NCI-H187 treated with DMSO at 0.1 percent for 48 hours (cell line): ENCODE data around the gene GSAP.
A peak's percentile ranks its signal among the peaks of the same experiment; 100 is the strongest.
"Not testable (repeated sequence)": the region's sequence is repeated elsewhere in the genome, so short reads cannot be mapped to it uniquely, and the experiment has no call there.

ENCODE experiments used
- DNase-seq: peaks from one replicate; lab custom pipeline; 2025; lab: John Stamatoyannopoulos, UW

The GSAP gene

DNA sequence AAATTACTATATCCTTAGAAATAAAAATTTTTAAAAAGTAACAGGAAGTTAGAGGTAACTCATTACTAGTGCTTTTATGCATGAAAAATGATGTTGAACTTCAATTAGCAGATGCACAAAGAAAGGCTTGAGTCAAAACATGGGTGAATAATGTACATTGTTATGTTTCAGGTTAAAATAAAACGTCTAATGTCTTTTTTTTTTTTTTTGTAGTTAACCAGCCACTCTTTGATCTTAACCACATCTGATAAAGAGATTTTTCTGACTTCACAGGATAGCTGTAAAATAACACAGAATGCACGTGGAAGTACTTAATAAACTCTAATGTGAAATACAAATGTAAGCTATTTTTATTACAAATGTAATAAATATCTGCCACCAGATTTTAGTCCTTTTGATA, 61.7 kb downstream of the GSAP start:
- DNase-seq = no peak

DNA sequence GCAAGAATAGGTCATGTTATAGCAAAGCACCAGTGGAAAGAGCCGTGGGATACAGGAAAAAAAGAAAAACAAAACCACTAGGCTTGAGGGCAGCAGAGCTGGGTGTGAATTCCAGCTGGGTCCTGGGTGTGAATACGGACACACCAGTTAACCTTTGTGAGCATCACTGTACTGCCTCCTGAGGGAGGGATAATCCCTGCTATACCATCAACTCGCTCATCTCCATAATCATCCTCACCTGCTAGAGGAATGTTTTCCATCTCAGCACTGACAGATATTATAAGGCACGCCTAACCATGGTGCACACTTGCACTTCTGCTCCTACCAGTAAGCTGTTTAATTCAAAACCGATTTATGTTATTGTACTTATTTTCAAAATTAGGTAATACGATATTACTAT, 62.2 kb downstream of the GSAP start:
- DNase-seq = no peak

DNA sequence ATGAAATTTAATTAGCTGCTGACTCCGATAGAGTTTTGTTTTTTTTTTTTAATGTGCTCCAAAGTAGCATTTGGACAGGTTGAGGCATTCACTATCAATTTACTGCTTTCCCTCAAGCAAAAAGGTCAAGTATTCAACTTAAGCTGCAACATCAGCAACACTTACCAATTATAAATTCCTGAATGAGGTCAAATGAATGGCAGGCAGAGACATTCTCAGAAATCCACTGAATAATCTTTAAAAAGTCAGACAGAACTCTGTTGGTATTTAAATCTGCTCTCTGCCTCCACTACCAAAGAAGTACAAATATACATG, 62.8 kb downstream of the GSAP start:
- DNase-seq = no peak

DNA sequence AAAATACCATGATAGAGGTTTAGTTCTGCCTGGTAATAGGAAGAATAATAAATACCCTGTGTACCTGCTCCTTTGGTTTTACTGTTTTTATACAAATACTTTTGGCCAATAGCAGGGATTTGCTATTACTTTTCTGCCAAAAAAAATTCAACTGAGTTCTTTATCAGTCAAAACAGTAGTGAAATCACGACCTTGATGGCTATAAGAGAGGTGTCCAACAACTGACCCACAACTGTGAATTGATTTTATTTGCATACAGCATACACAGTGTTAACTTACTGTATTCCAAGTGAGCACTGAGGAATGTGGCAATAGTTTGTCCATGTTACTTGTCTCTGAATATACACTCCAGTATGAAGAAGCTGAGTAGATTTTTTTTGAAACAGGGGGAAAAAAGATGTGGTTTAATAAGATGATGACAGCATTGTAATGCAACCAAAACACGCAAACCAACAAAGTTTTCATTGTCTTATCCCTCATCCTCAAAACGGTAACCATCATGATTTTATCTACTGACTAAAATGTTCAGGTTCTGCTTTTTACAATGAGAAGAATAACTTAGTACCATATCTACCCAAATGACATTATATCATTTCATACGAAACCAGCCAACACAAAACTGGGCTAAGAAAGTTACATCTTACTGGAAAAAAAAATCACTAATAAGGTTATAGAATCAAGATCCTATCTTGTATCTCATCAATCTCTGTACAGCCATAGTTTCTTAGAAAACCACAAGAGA, 63.3 kb downstream of the GSAP start:
- no peak for DNase-seq

DNA sequence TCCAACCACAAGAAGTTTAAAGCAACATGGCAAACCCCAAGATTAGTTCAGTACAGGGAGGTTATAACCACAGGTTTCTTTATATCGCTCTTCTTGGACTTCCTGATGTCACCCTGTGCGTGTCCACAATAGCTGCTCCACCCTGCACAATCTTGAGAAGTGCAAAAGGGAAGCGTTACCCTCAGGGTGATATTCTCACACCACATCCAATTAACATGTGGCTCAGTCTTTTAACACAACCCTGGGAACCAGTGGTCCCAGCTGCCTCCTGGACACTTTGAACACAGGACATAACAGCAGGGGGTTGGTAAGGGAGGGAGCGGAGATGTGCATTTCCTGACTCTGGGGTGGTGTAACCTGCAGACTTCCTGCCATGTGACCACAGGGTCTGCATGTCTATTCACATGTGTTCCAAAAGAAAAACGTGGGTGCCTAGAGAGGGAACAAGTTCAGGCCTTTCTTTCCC, 64.6 kb downstream of the GSAP start:
- no peak for DNase-seq

DNA sequence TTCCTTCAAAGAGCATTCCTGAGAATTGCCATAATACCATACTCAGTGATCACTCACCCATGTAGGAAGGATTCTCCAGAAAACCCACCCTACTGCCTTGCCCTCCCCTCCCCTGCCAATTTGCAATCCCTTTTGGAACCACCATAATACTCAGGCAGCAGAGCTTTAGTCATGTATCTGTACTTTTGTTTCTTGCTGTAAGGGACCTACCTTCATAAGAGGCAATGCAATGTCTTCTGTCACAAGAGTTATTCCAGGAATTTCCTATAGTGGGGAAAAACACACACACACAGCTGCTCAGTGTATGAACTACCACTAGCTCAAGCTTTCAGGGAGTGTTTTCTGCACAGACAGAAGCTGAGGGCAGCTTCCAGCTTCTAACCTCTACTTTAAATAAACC, 67.0 kb downstream of the GSAP start:
- DNase-seq = no peak

DNA sequence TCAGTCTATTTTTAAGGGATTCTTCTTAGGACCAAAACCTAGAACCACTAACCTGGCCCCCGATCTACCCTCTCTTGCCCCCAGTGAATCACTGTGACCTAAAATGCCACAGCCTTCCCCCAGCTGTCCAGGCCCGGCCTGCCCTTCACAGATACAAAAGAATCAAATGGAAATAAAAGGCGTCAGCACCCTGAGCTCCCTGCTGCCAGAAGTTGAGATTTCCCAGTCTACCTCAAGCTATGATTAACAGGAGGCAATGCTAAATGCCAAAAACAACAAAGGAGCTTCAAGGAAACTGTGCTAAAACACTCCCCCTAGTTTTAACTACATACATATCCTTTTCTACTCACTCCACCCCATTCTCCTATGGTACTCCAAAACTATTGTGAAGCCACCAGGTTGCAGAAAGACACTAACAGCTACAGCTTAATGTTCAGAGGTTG, 67.8 kb downstream of the GSAP start:
- no peak for DNase-seq

DNA sequence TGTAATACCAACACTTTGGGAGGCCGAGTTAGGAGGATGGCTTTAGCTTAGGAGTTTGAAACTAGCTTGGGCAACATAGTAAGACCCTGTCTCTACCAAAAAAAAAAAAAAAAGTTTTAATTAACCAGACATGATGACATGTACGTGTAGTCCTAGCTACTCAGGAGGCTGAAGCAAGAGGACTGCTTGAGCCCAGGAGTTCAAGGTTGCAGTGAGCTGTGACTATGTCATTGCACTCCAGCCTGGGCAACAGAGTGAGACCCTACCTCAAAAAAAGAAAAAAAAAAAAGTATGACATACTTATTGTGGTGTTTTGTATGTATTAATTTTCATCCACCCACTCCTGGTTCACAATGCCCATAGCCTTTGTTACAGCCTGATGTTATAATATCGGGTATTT, 69.7 kb downstream of the GSAP start:
- no peak for DNase-seq

DNA sequence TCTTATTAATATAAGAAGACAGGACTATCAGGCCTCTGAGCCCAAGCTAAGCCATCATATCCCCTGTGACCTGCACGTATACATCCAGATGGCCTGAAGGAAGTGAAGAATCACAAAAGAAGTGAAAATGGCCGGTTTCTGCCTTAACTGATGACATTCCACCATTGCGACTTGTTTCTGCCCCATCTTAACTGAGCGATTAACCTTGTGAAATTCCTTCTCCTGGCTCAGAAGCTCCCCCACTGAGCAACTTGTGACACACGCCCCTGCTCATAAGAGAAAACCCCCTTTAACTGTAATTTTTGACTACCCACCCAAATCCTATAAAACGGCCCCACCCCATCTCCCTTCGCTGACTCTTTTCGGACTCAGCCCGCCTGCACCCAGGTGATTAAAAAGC, 70.7 kb downstream of the GSAP start:
- not testable (repeated sequence) for DNase-seq

DNA sequence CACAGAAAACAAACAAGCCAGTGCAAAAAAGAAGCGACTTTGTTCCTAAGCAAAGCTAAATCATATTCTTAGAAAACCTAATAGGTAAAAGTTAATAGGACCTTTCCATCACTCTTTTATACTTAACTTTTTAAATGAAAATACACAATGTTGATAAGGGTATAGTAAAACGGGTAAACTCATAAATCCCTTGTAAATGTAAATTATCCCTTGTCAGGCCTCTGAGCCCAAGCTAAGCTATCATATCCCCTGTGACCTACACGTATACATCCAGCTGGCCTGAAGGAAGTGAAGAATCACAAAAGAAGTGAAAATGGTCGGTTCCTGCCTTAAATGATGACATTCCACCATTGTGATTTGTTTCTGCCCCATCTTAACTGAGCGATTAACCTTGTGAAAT, 76.4 kb downstream of the GSAP start:
- DNase-seq = no peak

DNA sequence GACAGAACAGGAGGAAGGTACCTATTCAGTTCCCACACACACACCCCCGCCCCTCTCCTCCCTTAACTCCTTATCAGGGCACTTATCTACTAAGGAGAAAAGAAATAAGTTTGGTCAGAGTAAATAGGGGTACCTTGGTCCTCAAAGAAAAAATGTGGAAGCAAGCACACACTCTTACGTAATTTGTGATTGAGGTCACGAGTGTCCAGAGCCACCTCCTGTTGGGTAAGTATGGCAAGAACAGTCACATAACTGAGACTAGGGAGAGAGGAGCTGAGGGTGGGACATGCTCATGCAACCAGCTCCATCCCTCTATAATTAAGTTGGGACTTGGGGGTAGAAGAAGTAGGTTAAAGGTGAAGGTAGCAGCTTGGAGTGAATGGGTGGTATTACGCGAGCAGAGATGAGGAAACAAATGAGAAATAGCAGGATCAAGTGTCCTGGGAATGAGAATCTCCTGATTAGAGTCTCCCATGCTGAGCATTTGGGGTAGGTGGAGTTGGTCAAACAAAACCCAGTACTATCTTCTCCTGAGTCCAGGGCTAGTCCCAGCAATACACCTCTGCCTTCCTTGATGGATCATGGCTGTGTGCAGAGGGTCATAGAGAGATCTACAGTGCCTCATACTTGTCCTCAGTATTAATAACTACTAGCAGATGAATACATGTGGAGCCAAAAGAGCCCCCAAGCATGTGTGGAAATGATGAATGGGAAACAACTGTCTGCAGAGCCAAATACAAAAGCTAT, 77.1 kb downstream of the GSAP start:
- no peak for DNase-seq

DNA sequence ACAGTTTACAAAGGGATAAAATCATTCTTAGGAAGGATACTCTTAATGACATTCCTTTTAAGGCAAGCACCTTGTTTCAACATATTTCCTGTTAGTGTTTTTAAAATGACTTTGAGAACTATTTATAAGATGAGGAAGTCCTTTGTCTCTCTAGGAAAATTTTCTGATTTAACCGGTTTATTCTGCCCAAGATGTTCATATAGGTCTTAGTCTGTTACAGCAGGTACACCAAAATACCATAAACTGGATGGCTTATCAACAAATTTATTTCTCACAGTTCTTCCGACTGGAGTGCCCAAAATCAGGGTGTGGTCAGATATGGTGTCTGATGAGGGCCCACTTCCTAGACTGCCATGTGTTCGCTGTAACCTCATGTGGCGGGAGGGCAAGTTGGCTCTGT, 77.9 kb downstream of the GSAP start:
- no peak for DNase-seq

DNA sequence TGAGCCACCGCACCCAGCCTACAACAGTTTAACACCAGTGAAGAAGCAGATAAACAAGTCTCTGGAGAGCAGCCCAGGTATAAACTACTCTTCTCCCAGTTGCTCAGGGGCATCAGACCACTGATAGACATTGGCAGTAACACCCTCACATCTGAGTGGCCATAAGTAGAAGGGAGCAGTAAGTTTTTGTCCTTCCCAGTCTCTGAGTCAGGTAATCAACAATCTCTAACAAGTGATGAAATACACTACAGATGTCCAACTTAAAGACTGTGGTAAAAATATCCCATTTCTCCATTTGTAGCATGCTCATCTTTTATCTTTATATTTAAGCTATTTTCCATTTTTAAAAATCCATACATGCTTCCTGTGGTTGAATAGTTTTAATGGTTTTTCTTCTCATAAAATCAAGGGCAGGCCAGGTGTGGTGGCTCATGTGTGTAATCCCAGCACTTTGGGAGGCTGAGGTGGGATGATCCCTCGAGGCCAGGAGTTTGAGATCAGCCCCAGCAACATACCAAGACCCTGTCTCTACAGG, 78.6 kb downstream of the GSAP start:
- no peak for DNase-seq

DNA sequence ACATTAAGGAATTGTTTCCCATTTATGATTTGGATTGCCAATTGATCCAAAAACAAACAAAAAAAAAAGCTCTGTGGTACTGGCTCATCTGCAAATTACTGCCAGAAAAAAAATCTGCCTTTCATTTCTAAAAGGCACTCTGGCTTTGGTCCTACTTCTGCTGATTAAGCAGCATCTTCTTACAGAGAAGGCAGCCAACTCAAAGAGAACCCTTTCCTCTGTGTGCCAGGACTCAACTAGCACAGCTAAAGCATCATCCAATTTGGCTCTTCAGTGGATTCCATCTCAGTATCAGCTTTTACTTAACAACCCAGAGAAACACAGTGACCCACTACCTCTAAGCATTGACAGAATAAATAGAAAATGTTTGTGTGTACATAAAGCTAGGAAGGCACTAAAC, 80.6 kb downstream of the GSAP start:
- DNase-seq = no peak

DNA sequence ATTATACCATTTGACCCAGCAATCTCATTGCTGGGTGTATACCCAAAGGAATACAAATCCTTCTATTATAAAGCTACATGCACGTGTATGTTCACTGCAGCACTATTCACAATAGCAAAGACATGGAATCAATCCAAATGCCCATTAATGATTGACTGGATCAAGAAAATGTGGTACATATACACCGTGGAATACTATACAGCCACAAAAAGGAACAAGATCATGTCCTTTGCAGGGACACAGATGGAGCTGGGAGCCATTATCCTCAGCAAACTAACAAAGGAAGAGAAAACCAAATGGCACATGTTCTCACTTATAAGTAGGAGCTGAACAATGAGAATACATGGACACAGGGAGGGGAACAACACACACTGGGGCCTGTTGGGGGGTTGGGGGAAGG, 82.1 kb downstream of the GSAP start:
- DNase-seq = not testable (repeated sequence)

DNA sequence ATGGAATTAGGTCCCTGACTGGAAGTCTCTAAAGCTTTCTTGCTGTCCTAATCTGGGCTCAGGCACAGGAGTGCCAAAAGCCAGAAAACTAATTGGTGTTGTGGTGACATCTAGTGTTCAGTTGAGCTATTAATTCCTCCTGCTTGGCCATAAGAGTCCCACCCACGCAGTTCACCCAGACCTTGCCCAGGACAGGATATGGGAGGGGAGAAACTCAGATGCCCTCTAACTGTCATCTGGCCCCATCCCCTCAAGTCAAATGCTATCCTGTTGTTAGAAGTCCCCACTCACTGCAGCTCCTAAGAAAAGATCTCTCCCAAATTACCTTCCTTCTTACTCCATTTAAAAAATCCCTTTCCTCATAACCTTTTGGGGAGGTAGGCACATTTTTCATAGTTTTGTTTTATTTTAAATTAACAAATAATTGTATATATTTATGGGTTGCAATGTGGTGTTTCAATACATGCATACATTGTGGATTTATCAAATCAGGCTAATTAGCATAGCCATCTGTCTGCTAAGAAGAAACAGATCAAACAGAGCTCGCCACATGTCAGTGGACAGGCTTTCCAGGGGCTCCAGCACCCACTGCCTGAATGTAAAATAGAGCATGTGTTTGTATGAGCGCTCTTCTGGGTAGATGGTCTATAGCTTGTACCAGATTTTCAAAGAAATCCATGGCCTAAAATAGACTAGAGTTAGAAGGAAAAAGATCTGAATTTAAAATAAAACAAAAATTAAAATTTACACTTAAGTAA, 84.0 kb downstream of the GSAP start:
- DNase-seq = peak; percentile 85

DNA sequence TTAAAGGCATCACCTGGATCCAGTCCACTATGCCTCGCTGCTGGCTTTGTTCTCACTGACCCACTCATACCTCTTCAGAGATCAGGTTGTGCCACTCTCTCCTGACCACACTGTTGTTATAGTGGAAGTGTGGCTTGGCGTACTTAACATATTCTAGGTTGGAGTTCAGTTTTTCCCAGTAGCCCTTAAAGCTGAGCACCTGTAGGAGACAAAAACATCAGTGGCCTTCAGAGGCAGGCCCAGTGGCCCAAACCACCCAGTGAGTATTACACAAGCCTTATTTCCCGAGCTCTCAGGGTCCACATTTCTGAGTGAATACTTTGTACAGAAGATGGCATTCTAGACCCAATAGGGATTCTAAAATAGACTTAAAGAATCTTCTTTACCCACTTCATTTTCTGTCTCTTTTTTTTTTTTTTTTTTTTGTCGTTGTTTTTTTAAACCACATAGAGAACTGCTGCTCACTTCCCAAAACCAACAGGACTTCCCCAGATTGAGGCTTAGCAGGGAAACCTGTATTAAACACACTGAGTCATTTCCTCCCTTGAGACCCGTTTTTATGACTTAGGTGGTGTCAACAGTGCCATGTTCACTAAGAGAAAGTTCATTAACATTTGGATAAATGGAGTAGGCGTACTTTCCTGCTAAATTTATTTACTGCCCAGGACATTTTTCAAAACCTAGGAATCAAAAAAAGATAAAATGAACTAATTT, 85.8 kb downstream of the GSAP start:
- DNase-seq = no peak

DNA sequence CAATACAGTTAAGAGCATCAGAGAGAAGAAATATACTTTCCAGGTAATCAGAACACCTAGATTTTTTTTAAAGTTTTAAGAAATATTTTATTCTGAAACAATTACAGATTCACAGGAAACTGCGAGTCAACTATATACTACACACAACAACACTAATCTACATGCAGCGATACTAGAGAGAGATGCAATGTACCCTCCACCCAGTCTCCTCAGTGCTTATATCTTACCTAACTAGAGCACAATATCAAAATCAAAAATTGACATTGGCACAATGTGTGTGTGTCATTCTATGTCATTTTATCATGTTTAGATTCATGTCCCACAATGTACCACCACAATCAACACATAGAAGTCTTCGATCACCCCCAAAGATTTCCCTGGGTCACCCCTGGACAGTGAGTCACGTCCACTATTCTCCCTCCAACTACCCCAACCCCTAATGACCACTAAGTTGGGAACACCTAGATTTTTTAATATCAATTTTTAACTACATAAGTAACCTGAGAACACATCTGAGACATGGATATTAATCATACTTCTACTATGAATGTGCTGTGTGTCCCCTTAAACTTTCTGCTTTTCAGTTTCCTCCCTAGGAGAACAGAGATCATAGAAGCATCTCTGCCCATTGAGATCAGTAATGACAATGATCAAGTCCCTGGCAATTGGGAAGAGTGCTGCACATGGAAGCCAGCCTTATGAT, 86.5 kb downstream of the GSAP start:
- DNase-seq = no peak

DNA sequence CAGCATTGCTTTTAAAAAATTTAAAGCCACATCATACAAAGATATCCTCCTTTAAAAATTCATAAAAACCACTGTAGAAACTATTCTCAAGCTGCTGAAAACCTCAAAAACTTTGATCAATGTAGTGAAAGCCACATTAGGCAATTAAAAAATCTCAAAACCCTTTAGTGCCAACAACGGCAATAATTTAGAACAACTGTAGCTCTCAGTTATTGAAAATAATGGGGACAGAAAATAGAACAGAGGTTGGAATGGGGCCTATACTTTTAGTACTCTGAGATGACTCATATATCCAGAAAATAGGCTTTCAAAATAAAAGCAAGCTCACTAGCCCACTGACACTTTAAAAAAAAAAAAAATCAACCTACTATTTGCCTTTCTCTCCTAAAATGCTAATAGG, 87.5 kb downstream of the GSAP start:
- no peak for DNase-seq

DNA sequence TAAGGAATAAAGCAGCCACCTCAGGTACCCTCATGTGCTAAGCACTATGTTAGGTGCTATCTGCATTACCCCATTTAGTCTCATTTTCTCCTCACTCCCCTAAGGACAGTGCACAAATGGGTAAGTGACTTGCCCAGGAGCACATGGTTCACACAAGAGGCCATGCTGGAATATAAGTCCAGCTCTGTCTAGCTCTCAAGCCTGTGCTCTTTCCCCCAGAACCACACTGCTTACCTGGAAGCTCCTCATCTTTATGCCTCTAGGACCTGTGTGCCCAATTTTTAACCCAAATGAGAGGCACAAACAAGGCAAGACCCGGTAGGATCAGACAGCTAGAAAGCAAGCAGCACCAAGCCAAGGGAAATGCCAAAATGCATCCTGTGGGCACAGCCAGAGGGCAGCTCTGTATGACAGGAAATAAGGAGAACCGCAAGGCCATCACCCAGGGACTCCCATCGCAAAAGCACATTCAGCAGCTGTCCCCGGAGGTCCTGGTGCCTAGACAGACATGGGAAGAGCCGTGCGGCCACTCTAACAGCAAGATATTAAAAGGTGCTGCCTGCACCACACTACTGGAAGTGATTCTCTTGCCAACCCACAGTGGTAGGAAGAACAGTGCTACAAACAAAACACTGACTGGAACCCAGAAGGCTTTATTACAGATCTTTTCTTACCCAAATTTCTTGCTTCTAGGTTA, 88.1 kb downstream of the GSAP start:
- DNase-seq = no peak
